Activated CD8-positive, alpha-beta T cell treated with anti-CD3 and anti-CD28 coated beads for 36 hours (primary cell): ENCODE measurements around the gene DGKE. TPM values are rescaled to one million over a fixed set of nuclear protein-coding genes. Genes with fewer than 3 reads are reported as not detected.

Experiments
- ATAC-seq: fragments of 200-7000 bp; cut with Tn5 transposase; one replicate; pipeline ENCODE4 v1.10.0; 2021; ENCODE audit warnings: mild to moderate bottlenecking, moderate library complexity
- CTCF ChIA-PET: fragments of 350-600 bp; sonication (Branson Sonifier 250); formaldehyde crosslinking; loops from one replicate; lab custom pipeline; 2021; ENCODE audit warnings: antibody characterized with exemption; lab: Charles Lee
- POLR2A ChIA-PET: fragments of 350-600 bp; sonication (Branson Sonifier 250); formaldehyde crosslinking; loops from one replicate; lab custom pipeline; 2021; ENCODE audit warnings: antibody characterized with exemption; lab: Charles Lee
- DNase-seq: peaks from one replicate; pipeline ENCODE4 v3.0.0-alpha.2; 2020
- H3K27ac Mint-ChIP-seq: one replicate; pipeline ENCODE4 v1.8.0; 2021; ENCODE audit warnings: mild to moderate bottlenecking, mixed read lengths
- H3K27me3 Mint-ChIP-seq: one replicate; pipeline ENCODE4 v1.8.0; 2021; ENCODE audit warnings: mixed read lengths
- H3K36me3 Mint-ChIP-seq: one replicate; pipeline ENCODE4 v1.8.0; 2021; ENCODE audit warnings: low read depth, mixed read lengths
- H3K4me1 Mint-ChIP-seq: one replicate; pipeline ENCODE4 v1.8.0; 2021; ENCODE audit warnings: low read depth, mixed read lengths
- H3K4me3 Mint-ChIP-seq: one replicate; pipeline ENCODE4 v1.8.0; 2021; ENCODE audit warnings: mild to moderate bottlenecking, moderate library complexity, mixed read lengths
- H3K9me3 Mint-ChIP-seq: one replicate; pipeline ENCODE4 v1.8.0; 2021; ENCODE audit warnings: mixed read lengths
- CTCF ChIP-seq: fragments of 200-600 bp; IDR thresholded peaks from one replicate; pipeline ENCODE4 v1.8.0; 2022; ENCODE audit warnings: antibody characterized with exemption, mild to moderate bottlenecking
- intact Hi-C: fragments of 100-400 bp; cut with micrococcal nuclease; formaldehyde crosslinking; loops from one replicate; pipeline ENCODE4 v1.10.0; 2022
- total RNA-seq, 2 experiments: library from RNA; stranded (reverse); gene quantifications; one replicate each; pipeline ENCODE4 v1.2.3, GENCODE V29; 2021

DGKE gene
- total RNA-seq, 2 experiments from 2014 or later, result 25.1 to 29.0 TPM

DNA sequence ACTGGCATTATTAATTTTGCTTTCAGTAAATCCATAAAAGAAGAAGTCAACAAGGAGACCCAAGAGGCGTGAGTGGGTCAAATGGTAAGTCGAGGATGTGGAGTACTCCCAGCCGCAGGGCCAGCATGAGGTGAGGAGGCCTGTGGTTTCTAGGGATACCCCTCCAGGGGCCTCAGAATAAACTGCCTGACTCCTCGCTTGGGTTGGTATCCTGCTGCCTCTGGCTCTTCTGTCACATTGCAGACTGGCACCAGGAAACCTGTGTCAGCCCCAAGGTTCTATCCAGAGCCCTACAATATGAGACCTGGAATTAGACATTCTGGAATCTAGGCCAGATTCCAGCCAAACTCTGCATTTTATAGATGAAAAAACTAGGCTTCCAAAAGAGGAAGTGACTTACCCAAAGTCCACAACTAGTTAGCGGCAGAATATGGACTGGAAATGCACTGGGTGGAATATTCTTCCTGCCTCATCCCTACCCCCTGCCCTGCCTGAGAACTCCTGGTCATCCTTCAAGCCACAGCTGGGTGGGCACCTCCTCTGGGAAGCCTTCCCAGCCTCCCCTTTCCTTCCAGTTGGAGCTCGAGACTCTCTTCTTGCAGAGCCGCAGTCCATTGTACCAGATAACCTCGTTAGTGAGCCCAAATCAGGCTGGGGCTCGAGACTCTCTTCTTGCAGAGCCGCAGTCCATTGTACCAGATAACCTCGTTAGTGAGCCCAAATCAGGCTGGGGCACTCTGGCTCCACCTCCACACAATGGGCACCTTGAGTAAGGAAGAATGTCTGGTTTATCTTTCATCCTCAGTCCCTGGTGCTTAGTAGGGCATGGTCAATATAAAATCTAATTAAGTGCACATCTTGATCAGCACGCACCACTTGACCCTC, 22.8 kb upstream of the DGKE start:
- Mint-ChIP-seq H3K27ac (no peak overlapping the region), H3K27me3 (peaks cover 2% of the 10 kb centered on the region), H3K9me3 (no peaks in the 10 kb centered on the region), H3K4me1 (no peaks in the 10 kb centered on the region), H3K4me3 (no peak overlapping the region), H3K36me3 (no peaks in the 10 kb centered on the region)
- intact Hi-C loops, result no loop called here
- no peak for ATAC-seq
- ChIA-PET POLR2A (no interaction called here), CTCF (no interaction called here)
- TF ChIP-seq CTCF, result no peak
- DNase-seq, result no peak

DNA sequence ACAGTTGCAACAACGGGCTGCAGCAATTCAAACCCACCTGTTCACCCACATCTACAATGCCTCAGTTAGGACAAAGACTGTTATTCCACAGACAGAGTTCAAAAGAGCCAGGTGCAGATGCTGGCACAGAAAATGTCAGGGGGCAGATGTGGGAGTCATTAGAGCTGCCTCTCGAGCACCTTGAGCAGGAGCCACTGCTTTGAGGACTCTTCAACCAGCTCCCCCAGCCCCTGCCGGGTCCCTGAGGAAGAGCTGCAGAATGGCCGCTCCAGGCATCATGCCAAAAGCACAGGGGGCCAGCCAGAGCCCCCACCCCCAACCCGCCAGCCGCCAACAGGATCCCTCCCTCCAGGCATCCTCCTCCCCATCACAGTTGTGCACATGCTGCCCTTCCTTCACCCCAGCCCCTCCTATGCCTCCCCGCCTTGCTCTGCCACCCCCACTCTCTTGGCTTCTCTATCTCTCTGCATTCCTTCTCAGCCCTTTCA, 21.0 kb upstream of the DGKE start:
- DNase-seq, result no peak
- CTCF ChIA-PET, result no interaction called here
- POLR2A ChIA-PET, result no interaction called here
- Mint-ChIP-seq H3K4me3 (no peak overlapping the region), H3K27me3 (peaks cover 2% of the 10 kb centered on the region), H3K9me3 (no peaks in the 10 kb centered on the region), H3K27ac (no peak overlapping the region), H3K4me1 (no peaks in the 10 kb centered on the region), H3K36me3 (no peaks in the 10 kb centered on the region)
- intact Hi-C loops, result no loop called here
- TF ChIP-seq CTCF, result no peak
- ATAC-seq, result no peak

- no peak overlapping the region for H3K27ac Mint-ChIP-seq
- no peaks in the 10 kb centered on the region for H3K36me3 Mint-ChIP-seq
- intact Hi-C loops, result loop anchor here (5.0 kb wide), 1 partner anchor 127 kb away; no protein-coding TSS in a partner anchor
- TF ChIP-seq CTCF, result no peak
- ATAC-seq (no peak), DNase-seq (no peak)
- peaks cover 9% of the 10 kb centered on the region for H3K4me1 Mint-ChIP-seq
- no peaks in the 10 kb centered on the region for H3K9me3 Mint-ChIP-seq
- CTCF ChIA-PET, result interaction anchor here (1.5 kb wide), 1 partner anchor 9 kb away, joined by 3 read pairs; no protein-coding TSS in a partner anchor
- H3K4me3 Mint-ChIP-seq, result no peak overlapping the region
- POLR2A ChIA-PET, result no interaction called here
- peaks cover 2% of the 10 kb centered on the region for H3K27me3 Mint-ChIP-seq
These were observed 18.2 kb upstream of the DGKE start for GRCh38 chr17:56815711-56816110.

- POLR2A ChIA-PET, result no interaction called here
- ATAC-seq, result no peak
These were observed 16.9 kb upstream of the DGKE start for GRCh38 chr17:56817066-56817465.

More at GRCh38 chr17:56817066-56817465, 16.9 kb upstream of the DGKE start:
- H3K27me3 Mint-ChIP-seq, result peaks cover 2% of the 10 kb centered on the region
- no peaks in the 10 kb centered on the region for H3K36me3 Mint-ChIP-seq
- no peak for DNase-seq
- H3K4me1 Mint-ChIP-seq, result peaks cover 13% of the 10 kb centered on the region
- intact Hi-C loops, result loop anchor here (5.0 kb wide), 1 partner anchor 125 kb away; no protein-coding TSS in a partner anchor
- CTCF ChIA-PET, result interaction anchor here (0.9 to 3.0 kb wide), 6 partner anchors 9 to 225 kb away, joined by 3 to 12 read pairs (median 4); no protein-coding TSS in a partner anchor
- no peak overlapping the region for H3K27ac Mint-ChIP-seq
- H3K4me3 Mint-ChIP-seq, result no peak overlapping the region
- no peak for TF ChIP-seq CTCF
- no peaks in the 10 kb centered on the region for H3K9me3 Mint-ChIP-seq
